ENCODE data around the gene CADM2. TPM values are rescaled to one million over a fixed set of nuclear protein-coding genes. Genes with fewer than 3 reads are reported as not detected.
A peak's percentile ranks its signal among the peaks of the same experiment; 100 is the strongest.
"Not testable (repeated sequence)": the region's sequence is repeated elsewhere in the genome, so short reads cannot be mapped to it uniquely, and the experiment has no call there.

Gene CADM2
- total RNA-seq, 1 donor from 2014 or later: not detected

DNA sequence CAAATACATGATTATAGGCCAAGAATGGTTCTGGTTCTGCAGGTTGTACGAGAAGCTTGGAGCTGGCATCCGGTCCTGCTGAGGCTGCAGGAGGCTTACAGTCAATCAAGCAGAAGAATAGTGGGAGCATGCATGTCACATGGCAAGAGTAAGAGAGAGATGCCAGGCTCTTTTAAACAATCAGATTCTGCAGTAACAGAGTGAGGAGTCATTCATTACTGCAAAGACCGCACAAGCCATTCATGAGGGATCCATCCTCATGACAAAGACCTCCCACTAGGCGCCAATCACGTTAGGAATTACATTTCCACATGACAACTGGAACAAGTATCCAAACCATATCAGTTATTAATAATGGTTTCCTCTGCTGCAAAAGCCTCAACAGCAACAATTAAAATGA lies 536.8 kb downstream of the CADM2 start:
- no peak for DNase-seq

DNA sequence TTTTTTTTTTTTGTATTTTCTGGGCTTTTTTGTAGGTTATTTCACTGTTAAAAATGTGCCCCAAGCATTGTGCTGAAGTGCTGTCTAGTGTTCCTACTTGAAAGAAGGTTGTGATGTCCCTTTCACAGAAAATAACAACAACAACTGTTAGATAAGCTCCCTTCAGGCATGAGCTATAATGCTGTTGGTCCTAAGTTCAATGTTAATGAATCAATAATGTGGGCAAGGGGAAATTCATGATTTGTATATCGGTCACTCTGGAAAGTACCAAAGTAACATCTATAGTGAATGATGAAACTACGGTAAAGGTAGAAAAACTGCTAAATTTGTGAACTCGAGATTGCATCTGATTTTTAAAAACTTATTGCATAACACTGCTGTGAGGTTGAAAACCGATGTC lies 539.4 kb downstream of the CADM2 start:
- no peak for DNase-seq

DNA sequence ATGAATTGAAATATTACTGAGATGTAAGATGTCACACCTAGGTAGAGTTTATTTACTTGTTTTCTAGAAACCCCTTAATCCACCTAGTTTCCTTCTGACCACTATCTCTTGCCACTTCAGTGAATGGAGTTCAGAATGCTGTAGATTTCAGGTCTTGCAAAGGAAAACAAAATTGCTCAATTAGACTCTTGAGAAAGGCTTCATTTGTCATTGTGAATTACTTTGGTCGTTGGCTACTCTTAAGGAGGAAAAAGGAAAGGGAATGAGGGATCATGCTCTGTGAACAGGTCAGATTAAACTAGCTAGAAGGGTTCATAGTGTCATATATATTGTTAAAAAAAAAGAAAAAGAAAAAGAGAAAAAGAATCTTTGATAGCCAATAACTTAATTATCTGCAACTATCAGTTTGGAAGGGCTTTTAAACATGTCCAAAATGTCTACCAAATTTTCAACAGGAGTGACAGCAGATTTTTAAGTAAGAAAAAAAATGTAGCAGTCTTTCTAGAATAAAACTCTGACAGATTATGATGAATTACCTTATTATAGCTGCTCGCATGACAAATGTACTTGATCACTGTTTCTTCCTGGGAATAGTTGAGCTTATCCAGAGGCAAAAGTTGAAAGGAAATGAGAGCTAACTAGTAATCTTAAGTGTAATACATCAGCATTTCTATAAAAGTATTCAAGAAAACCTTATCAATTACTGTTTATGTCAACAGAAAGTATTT lies 543.5 kb downstream of the CADM2 start:
- no peak for DNase-seq

DNA sequence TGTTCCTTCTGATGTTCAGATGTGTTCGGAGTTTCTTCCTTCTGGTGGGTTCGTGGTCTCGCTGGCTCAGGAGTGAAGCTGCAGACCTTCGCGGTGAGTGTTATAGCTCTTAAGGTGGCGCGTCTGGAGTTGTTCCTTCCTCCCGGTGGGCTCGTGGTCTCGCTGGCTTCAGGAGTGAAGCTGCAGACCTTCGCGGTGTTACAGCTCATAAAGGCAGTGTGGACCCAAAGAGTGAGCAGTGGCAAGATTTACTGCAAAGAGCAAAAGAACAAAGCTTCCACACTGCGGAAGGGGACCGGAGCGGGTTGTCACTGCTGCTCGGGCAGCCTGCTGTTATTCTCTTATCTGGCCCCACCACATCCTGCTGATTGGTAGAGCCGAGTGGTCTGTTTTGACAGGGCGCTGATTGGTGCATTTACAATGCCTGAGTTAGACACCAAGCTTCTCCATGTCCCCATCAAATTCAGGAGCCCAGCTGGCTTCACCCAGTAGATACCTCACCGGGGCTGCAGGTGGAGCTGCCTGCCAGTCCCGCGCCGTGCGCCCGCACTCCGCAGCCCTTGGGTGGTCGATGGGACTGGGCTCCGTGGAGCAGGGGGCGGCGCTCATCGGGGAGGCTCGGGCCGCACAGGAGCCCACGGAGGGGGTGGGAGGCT lies 545.5 kb downstream of the CADM2 start:
- not testable (repeated sequence) for DNase-seq

DNA sequence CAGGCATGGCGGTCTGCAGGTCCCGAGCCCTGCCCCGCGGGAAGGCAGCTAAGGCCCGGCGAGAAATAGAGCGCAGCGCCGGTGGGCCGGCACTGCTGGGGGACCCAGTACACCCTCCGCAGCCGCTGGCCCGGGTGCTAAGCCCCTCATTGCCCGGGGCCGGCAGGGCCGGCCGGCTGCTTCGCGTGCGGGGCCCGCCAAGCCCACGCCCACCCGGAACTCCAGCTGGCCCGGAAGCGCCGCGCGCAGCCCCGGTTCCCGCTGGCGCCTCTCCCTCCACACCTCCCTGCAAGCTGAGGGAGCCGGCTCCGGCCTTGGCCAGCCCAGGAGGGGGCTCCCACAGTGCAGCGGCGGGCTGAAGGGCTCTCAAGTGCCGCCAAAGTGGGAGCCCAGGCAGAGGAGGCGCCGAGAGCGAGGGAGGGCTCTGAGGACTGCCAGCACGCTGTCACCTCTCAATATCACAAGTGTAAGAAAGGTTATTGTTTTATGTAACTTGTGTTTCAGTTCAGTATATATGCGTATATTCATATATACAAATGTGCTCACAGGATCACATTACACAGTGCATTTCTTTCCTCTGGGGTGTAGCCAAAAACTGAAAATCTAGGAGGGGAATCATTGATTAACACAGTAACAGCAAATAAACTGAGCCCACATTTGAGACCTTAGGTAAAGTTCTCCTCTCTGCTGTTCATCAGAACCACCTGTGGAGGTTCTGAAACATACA lies 546.2 kb downstream of the CADM2 start:
- not testable (repeated sequence) for DNase-seq

DNA sequence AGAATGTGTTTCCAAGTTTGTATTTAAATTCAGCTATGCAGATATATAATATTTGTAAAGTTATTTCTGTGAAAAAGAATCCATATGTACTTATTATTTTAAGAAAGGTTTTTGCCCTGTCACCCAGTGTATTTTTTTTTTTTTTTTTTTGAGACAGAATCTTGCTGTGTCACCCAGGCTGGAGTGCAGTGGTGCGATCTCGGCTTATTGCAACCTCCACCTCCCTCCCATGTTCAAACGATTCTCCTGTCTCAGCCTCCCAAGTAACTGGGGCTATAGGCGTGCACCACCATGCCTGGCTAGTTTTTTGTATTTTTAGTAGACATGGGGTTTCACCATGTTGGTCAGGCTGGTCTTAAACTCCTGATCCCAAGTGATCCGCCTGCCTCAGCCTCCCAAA lies 548.3 kb downstream of the CADM2 start:
- DNase-seq: not testable (repeated sequence)

DNA sequence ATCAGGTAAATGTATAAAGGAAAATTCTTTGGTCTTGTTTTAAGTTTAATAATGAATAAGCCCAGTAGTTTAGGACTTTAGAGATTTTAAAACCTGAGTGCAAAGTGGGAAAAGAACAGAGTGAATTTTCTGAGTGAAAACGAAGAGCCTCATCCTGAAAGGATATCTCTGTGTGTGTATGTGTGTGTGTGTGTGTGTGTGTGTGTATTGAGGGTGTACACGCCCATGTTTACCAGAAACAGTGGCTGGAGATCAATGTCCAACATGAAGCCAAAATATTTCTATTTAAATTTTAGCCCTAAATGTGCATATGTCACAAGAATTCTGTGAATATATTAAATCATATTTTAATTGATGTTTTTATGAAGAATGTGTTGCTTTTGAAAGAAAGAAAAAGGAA lies 549.9 kb downstream of the CADM2 start:
- DNase-seq: no peak

DNA sequence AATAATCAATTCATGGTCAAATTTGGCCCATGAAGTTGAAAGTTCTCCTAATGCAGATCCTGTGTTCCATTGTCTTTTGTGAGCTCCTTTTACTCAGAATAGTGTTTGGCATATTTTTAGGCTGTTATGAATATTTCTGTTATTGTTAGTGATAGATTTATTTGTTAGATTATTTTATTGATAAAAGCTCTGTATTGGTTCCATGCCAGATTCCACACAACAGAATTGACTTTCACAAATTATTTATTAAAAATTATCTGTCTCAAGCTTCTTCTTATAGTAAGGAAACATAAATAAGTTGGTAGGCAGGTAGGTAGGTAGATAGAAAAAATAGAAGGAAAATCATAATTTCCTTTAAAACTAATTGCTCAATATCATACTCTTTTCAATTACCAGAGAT lies 557.4 kb downstream of the CADM2 start:
- DNase-seq: no peak

DNA sequence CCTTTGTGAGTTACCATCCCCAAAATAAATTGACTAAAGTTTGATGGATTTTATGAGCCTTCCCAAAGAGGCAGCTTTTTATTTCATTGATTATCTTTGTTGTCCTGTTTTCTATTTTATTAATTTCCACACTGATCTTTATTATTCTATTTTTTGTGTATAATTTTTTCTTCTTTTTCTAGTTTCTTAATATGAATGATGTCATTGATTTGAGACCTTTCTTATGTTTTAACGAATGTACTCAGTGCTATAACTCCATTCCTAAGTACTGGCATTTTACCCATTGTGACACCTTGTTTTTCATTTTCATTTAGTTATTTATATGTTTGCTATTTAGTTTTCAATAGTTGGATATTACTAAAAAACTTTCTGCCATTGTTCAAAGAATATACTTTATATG lies 565.3 kb downstream of the CADM2 start:
- DNase-seq: no peak

DNA sequence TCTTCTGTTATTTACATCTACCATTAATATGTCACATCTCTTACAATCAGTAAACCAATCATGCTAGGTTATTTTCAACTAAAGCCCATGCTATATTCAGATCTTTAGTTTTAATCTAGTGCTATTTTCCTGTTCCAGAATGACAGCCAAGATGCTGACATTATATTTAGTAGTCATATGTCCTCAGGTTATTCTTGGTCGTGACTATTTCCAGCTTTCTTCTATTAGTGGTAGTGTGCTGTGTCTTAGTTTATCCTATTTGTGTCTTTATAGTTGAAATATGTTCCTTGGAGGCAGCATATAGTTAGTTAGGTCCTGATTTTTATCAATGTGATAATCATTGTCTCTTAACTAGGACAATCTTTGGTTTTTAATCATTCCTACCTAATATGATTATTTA lies 566.5 kb downstream of the CADM2 start:
- DNase-seq: no peak

DNA sequence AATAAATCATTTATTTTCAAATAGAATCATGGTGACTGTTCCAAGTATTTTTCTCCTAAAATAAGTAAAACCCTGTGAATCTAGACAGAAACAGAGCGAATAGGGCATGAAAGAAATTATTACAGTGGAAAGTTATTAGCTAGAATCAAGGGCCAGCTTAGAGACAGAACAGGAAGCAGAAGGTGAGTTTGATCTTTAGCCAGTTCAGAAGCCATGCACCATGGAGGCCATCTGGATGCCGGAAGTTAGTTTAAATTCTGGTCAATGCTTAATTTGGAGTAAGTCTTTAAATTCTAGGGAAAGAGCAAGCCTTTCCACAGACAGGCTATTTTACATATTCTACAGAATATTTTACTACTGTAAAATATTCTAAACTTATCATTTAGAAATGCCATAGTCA lies 574.8 kb downstream of the CADM2 start:
- DNase-seq: no peak

DNA sequence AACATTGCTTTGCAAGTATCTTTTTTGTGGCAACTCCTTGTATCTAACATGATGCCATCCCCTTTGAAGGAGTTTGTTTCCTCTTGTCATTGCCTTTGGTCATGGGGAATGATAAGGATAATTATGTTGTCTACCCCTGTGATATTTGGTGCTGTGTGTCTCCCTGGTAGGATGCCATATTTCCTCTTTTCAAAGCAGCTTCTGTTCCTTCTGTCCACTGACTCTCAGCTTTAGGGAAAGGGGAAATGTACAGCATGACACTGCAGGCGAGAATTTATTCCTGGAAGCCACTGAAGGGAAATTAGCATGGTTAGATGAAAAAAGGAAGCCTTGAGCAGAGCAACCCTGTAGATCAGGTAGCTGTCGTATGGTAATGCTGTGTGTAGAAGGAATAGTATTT lies 576.7 kb downstream of the CADM2 start:
- no peak for DNase-seq

DNA sequence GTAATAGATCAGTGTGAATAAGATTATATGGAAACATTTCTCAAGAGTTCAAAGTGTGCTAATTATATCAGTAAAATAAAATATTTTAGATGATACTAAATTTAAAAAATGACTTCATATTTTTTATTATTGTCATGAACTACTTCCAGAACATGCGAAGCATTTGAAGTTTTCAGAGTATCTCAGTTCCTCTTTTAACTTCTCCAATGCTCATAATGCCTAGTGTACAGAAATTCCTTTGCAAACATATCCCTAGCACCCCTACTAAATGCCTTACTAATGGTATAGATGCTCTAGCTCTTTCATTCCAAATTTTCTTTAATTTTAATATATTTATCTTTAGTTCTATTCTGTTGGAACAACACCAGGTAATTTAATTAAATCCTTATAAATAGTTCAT lies 580.4 kb downstream of the CADM2 start:
- no peak for DNase-seq

DNA sequence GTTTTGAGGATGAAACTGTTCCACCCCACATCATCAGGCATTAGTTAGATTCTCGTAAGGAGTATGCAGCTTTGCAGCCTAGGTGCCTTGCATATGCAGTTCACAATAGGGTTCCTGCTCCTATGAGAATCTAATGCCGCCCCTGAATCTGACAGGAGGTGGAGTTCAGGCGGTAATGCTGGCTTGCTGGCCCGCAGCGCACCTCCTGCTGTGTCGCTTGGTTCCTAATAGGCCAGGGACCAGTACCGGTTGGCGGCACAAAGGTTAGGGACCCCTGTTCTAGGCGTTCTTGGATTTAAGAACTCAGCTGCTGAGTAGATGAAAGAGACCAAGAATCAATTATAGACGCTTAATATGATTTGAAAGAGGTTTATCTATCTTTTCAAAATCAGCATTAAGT lies 595.4 kb downstream of the CADM2 start:
- no peak for DNase-seq

DNA sequence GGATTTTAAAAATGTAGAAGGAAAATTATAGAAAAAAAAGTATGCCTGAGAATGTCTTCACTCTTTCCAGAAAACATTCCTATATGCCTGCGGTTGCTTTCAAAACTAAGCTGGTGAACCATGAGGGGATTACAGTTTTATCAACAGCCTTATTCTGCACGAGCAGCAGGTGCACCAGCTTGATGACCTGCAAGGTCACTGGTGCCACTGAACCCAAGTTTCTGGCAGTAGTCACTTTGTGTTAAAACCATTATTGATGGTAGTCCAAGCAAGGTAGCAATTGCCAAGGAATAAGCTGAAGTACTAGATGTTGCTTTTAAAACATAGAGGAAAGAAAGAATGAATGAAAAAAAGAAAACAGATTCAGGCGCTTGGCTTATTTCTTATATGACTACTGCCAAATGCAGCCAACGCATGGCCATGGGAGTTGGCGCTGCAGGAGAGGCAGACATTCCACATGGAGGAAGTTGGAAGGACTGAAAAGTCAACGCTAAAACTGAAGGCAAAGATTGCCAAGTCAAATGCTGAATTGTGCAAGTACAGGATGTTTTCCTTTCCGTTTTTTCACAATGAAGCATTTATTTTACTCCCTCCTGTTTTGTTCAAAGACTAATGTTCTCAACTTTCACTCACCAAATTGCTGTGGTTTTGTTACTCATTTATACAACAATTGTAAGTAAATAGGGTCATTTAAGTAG lies 601.4 kb downstream of the CADM2 start:
- DNase-seq: no peak

DNA sequence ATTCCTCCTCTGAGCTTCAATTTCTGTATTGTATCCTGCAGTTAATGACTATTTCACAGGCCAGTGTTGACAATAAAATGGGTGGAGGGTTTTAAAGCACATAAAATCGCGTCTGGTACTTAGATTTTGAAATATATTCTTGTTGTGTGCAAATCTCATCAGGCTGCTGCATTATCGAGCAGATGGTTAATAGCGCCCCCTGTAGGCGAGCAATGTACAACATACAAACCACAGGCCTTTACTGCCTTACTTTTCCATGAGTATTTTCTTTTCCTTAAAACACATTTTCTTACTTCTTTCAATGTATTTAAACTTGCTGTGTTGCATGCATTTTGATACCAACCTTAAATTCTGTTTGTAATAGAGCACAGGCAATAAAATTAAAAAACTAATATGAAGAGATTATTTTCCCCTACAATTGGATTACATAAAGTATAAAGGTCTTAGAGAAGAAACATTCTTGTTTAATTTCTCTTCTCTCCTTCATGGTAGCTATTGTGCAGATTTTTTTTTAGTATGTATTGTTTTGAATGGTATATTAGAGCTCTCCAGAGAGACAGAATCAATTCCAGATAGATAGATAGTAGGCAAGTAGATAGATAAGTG lies 608.4 kb downstream of the CADM2 start:
- DNase-seq: no peak

DNA sequence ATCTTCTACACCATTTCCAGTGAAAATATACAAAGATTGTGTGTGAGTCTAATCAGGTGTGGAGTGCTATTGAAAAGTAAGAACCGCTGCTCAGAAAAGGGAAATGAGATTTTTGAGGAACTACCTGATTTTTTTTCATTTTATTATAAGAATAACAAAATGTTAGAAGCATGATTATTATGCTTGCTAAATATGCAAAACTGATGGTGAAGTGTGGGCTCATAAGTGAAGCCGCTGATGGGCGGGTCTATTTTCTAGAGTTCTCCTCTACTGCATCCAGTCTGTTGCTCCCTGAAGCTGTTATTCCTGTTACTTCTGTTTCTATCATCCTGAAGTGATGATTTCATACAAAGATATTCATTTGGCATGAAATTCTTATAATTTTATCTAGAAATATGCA lies 612.0 kb downstream of the CADM2 start:
- DNase-seq: no peak

DNA sequence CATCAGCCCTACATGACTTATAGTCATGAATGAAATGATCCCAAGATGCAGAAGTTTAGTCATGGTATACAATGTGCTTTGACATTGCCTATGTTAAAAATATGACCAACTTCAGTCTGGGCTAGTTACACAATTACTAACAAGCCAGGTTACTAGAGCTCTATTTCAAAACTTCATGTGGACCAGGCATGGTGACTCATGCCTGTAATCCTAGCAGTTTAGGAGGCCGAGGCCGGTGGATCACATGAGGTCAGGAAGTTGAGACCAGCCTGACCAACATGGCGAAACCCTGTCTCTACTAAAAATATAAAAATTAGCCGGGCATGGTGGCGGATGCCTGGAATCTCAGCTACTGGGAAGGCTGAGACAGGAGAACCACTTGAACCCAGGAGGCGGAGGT lies 613.0 kb downstream of the CADM2 start:
- no peak for DNase-seq

DNA sequence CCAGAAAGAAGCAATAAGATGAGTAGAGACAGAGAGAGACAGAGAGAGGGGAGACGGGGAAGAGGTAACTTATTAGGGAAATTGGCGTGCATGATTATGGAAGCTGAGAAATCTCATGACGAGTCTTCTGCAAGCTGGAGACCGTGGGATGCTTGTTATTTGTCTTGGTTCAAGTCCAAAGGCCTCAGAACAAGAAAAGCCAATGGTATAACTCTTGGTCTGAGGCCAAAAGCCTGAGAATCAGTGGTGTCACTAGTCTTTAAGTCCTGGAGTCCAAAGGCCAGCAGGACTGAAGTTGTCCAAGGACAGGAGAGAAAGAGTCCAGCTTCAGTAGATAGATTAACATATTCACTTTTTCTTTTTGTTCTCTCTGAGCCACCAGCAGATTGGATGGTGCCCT lies 613.6 kb downstream of the CADM2 start:
- DNase-seq: no peak

DNA sequence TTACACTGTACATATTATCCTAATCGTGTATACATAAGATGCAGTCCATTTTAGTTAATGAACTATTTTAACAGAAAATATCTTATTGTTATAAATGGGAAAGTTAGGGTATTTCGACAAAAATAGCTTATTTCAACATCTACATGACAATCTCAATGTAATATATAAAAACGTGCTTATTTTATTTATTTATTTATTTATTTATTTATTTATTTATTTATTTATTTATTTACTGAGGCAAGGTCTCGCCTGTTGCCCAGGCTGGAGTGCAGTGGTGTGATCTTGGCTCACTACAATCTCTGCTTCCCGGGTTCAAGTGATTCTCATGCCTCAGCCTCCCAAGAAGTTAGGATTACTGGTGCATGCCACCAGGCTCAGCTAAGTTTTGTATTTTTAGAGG lies 614.2 kb downstream of the CADM2 start:
- DNase-seq: no peak

DNA sequence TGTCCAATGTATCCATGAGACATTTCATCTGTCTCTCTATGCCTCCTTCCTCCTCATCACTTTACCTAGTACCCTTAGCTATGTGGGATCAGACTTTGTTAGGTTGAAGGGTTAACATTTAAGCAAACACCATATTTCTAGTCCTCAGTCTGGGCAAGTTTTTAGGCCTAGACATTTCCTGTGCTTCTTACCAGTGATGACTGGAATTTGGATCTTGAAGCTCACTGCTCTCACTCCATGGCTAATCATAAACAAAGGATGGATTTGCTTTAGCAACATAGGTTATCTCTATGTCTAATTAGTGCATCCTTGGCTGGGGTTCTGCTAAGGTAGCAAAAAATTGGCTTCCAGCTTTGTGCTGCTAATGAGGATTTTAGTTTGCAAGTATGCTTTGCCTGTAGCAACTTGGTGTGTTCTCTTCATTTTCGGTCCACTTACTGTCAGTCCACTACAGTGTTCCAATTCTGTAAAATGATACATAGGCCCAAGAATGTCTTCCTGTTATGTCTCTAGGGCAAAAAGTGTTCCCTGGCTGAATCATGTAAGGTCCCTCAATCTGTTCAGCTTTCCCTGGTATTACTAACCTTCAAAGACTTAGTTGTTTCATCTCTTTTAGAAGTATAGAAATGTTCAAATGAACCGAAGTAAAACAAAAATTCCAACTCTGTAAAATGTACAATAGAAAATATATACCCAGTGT lies 615.4 kb downstream of the CADM2 start:
- no peak for DNase-seq

DNA sequence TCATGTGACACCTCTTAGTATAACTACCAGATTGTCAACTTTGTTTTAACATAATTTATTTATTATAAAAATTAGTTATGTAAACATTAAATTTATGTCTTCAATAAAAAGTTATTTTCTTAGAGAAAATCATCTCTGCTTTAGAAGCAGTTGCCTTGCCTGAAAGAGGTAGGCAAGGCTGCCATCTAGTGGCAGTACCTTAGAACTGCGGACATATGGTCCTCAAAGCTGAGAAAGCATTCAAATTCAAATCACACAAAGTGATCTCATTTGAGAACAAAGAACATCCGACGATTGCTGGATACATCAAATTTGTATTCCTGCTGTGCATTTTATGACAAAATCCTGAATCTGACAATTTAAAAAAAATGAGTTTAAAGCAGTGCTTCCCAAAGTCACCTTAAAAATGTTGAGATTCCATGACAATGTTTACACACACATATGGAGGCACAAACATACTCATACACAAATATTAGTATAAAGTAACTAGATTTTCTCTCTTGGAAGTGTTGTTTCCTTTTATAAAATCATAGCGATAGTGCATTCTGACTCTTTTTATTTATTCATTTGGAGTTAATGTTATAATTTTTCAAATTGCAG lies 617.4 kb downstream of the CADM2 start:
- DNase-seq: peak; percentile 68
